Panc1 (cell line): ENCODE measurements around the gene CMIP. TPM values are rescaled to one million over a fixed set of nuclear protein-coding genes. Genes with fewer than 3 reads are reported as not detected.

Source experiments
- ATAC-seq: fragments of 200-7000 bp; cut with Tn5 transposase; 2 replicates; pipeline ENCODE4 v1.9.1; 2020; ENCODE audit warnings: mild to moderate bottlenecking, moderate library complexity
- BruUV-seq: library from RNA; stranded (reverse); fragments of 400-500 nt; replicated peaks from 2 replicates; lab custom pipeline; 2021; lab: Mats Ljungman, UMichigan
- CTCF ChIA-PET: fragments of 300-600 bp; sonication (Branson Sonifier 250); formaldehyde crosslinking; loops from one replicate; lab custom pipeline; 2022; ENCODE audit warnings: antibody characterized with exemption; lab: Charles Lee
- POLR2A ChIA-PET: fragments of 300-600 bp; sonication (Branson Sonifier 250); formaldehyde crosslinking; loops from one replicate; lab custom pipeline; 2022; ENCODE audit warnings: antibody characterized with exemption; lab: Charles Lee
- DNase-seq: peaks from one replicate; pipeline ENCODE4 v3.0.0-alpha.2; 2010; ENCODE audit warnings: low read depth, low spot score
- H3K27ac ChIP-seq: 2 replicates; pipeline ENCODE4 v1.5.1; 2011; ENCODE audit warnings: mild to moderate bottlenecking, low read length, inconsistent platforms
- H3K27me3 ChIP-seq: fragments of 200-500 bp; sonication (Bioruptor generic); 2 replicates; pipeline ENCODE4 v1.6.0; 2014; ENCODE audit warnings: low read length, inconsistent platforms; ENCODE audit not compliant: control insufficient read depth, insufficient read depth
- H3K36me3 ChIP-seq: fragments of 200-500 bp; sonication (Bioruptor generic); 2 replicates; pipeline ENCODE4 v1.5.1; 2014; ENCODE audit warnings: inconsistent platforms, mild to moderate bottlenecking, low read length, moderate library complexity; ENCODE audit not compliant: control insufficient read depth, insufficient read depth
- H3K4me1 ChIP-seq: 2 replicates; pipeline ENCODE4 v1.5.1; 2011; ENCODE audit warnings: inconsistent platforms, mild to moderate bottlenecking, low read length, moderate library complexity; ENCODE audit not compliant: control insufficient read depth, insufficient read depth
- H3K4me3 ChIP-seq, 2 experiments: 2 replicates each; pipeline ENCODE4 v1.5.1; 2011 to 2012; ENCODE audit warnings: low read depth in 2 of 2, low read length in 2 of 2, mild to moderate bottlenecking in 2 of 2, inconsistent platforms in 1 of 2, moderate library complexity in 1 of 2
- H3K9me3 ChIP-seq: fragments of 200-500 bp; sonication (Bioruptor generic); 2 replicates; pipeline ENCODE4 v1.5.1; 2014; ENCODE audit warnings: low read depth, mild to moderate bottlenecking, inconsistent platforms, low read length, moderate library complexity; ENCODE audit not compliant: control insufficient read depth, insufficient read depth
- CTCF ChIP-seq: fragments of 450-650 bp; IDR thresholded peaks from 2 replicates; pipeline ENCODE4 v1.5.1; 2017; ENCODE audit warnings: mild to moderate bottlenecking
- POLR2AphosphoS5 ChIP-seq: IDR thresholded peaks from 2 replicates; pipeline ENCODE4 v1.6.1; 2012; ENCODE audit warnings: mild to moderate bottlenecking, low read depth, low read length, moderate library complexity
- REST ChIP-seq, 2 experiments: IDR thresholded peaks; 2 replicates each; pipeline ENCODE4 v1.6.1; 2011 to 2012; ENCODE audit warnings: low read depth in 2 of 2, control low read depth in 1 of 2, low read length in 1 of 2, mild to moderate bottlenecking in 1 of 2, moderate library complexity in 1 of 2; ENCODE audit not compliant: insufficient read depth in 1 of 2
- SIN3A ChIP-seq: IDR thresholded peaks from 2 replicates; pipeline ENCODE4 v1.6.1; 2012; ENCODE audit warnings: low read depth, mild to moderate bottlenecking, low read length, moderate library complexity, borderline replicate concordance; ENCODE audit not compliant: insufficient read depth
- TCF7L2 ChIP-seq: IDR thresholded peaks from 2 replicates; pipeline ENCODE4 v1.6.1; 2011; ENCODE audit warnings: mild to moderate bottlenecking, low read depth, low read length, inconsistent platforms
- in situ Hi-C: cut with HindIII; loops from 2 replicates; pipeline ENCODE4 v1.10.0; 2016; ENCODE audit warnings: low sequenced_read_pairs, low pct_unique_long_range_greater_than_20kb
- intact Hi-C: fragments of 100-400 bp; cut with micrococcal nuclease; formaldehyde crosslinking; loops from one replicate; pipeline ENCODE4 v1.10.0; 2022; ENCODE audit not compliant: unreplicated experiment
- total RNA-seq: library from RNA; stranded (reverse); gene quantifications from one replicate; pipeline ENCODE4 v1.2.1, GENCODE V29; 2021; ENCODE audit not compliant: unreplicated experiment

CMIP gene
- total RNA-seq, 1 experiment from 2014 or later, result 49.7 TPM

DNA sequence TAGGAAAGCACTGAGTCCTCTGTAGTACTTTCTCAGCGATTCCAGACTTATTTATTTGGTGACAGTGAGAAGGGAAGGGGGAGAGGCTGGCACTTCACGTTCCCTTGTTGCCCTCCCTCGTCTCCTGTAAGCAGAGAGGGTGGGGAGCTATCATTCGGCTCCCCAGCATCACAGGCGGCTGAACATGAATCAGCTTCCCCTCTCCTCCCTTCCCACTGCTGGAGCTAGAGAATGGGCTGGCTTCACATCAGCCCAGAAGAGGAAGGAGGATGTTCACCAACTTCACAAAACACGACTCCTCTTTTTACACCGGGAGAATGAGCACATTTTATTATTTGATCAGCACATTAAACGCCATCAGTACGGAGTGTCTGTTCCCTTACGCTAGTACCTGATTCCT is 6.7 kb upstream of the CMIP start:
- no peaks in the 10 kb centered on the region for H3K36me3 ChIP-seq
- H3K4me3 ChIP-seq, result no peak overlapping the region
- no peaks in the 10 kb centered on the region for H3K27me3 ChIP-seq
- TF ChIP-seq SIN3A (no peak), CTCF (no peak), POLR2AphosphoS5 (no peak), TCF7L2 (no peak), REST (IDR thresholded peaks at IDR 0.05; ENCODE audit: insufficient read depth in 1 of 2, low read depth in 2 of 2, low read length in 1 of 2) (no peak)
- H3K4me1 ChIP-seq, result no peaks in the 10 kb centered on the region
- ATAC-seq (no peak), DNase-seq (no peak)
- no TSS peak for BruUV-seq
- H3K27ac ChIP-seq, result no peak overlapping the region
- no peaks in the 10 kb centered on the region for H3K9me3 ChIP-seq
- CTCF ChIA-PET, result no interaction called here
- POLR2A ChIA-PET, result interaction anchor here (0.5 kb wide), 1 partner anchor 216 kb away, joined by 3 read pairs; no protein-coding TSS in a partner anchor
- intact Hi-C loops (no loop called here), in situ Hi-C loops (no loop called here)

DNA sequence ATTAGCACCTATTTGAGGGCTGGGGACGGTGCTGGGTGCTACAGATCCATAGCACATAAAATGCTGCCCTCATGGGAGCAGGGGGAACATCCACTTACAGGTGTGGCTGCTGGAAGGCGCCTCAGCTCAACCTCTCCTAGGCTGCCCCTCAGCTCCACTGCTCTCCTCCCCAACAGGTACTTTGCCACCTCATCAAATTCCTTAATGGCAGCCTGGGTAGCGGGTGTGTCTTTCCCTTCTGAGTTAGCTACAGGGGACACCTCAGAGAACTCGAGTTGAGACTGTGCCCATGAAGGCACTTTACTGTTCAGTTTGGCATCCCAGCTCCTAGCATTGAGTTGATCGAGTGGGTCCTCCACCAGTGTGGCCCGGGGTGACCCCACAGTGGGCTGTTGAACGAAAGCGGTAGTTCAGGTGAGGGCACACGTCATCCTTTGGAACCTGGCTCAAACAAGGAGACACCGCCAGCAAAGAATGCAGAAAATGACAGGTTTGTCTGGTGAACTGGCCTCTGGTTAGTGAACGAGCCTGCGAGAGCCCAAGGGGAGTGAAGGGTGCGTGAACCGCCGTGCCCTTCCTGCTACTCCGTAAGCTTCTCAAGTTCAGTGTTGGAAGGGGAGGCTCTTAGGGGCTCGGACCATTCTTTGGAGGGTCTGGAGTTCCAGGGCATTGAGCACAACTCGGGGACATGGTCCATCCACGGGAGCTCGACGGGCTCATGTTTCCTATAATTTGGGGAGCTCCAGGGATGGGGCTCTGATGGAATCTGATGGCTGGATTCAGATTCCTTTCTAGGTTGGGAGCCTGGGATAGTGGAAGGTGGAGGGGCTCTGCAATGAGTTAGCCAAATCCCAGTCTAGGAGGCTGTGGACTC is 3.5 kb upstream of the CMIP start:
- no TSS peak for BruUV-seq
- ChIA-PET POLR2A (interaction anchor here (0.6 kb wide), 1 partner anchor 14 kb away, joined by 3 read pairs; no protein-coding TSS in a partner anchor), CTCF (interaction anchor here (0.6 kb wide), 1 partner anchor 11 kb away, joined by 6 read pairs; no protein-coding TSS in a partner anchor)
- no peak for ATAC-seq
- TF ChIP-seq CTCF (no peak), TCF7L2 (no peak), REST (IDR thresholded peaks at IDR 0.05; ENCODE audit: insufficient read depth in 1 of 2, low read depth in 2 of 2, low read length in 1 of 2) (no peak), SIN3A (no peak), POLR2AphosphoS5 (no peak)
- H3K27ac ChIP-seq, result no peak overlapping the region
- peaks cover 4% of the 10 kb centered on the region; the same call in 1 of the 2 replicates for H3K36me3 ChIP-seq
- in situ Hi-C loops (no loop called here), intact Hi-C loops (no loop called here)
- H3K4me1 ChIP-seq, result no peaks in the 10 kb centered on the region; the same call in 1 of the 2 replicates
- DNase-seq, result no peak
- no peaks in the 10 kb centered on the region for H3K27me3 ChIP-seq
- no peaks in the 10 kb centered on the region for H3K9me3 ChIP-seq
- no peak overlapping the region for H3K4me3 ChIP-seq
